ENCODE results near the gene ATP2A1. TPM values are rescaled to one million over a fixed set of nuclear protein-coding genes. Genes with fewer than 3 reads are reported as not detected.

Gene ATP2A1
- total and polyA plus RNA-seq, 2 of the 13 experiments (the other 11 are each of a cell fraction or from before 2014, with no cell fraction given): 3.2 to 12.5 TPM

DNA sequence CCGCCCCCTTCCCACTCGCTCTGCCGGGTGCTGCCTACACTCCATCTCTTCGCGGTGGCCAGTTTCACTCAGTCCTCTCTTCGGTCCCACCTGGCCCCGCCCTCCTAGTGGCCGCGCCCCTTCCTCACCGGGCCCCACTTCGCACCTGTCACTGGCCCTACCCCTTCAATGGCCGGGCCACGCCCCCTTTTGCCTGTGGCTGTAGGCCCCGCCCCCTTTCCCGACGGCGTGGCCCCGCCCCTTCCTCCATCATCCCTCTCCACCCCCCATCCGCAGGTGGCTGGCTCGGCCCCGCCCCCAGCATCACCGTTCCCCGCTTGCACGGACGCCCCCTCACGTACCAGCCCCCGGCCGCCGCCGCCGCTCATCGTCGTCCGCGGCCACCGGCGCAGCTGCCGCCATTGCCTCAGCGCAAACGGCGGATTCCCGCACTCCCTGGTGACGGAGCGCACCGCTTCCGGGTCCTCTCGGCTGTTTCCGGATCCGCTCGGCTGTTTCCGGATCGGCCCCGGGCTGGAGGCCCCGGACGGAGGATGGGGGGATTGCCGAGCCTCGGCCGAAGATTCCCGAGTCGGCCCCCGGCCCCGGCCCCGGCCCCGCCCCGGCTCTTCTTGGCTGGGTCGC, 46.6 kb downstream of the ATP2A1 start, which contains the start of gene RABEP2 (continued):
- TF ChIP-seq ZFYVE20 (CRISPR knock-in tag; IDR thresholded peaks at IDR 0.05; ENCODE audit: borderline replicate concordance, low read depth) (peak; percentile 84; the same call in 1 of the 2 replicates), FOXO1 (CRISPR knock-in tag; IDR thresholded peaks at IDR 0.05) (peak; percentile 64), ZNF747 (CRISPR knock-in tag; IDR thresholded peaks at IDR 0.05; ENCODE audit: borderline replicate concordance) (peak; percentile 39; the same call in 1 of the 2 replicates), HNRNPK (IDR thresholded peaks at IDR 0.05; ENCODE audit: low read depth, low read length, poor library complexity, severe bottlenecking) (peak; percentile 87), ETV6 (CRISPR knock-in tag; conservative IDR thresholded peaks at IDR 0.05) (no peak), THAP11 (CRISPR knock-in tag; IDR thresholded peaks at IDR 0.05) (peak; percentile 71)
- TF ChIP-seq, protein P1, sequence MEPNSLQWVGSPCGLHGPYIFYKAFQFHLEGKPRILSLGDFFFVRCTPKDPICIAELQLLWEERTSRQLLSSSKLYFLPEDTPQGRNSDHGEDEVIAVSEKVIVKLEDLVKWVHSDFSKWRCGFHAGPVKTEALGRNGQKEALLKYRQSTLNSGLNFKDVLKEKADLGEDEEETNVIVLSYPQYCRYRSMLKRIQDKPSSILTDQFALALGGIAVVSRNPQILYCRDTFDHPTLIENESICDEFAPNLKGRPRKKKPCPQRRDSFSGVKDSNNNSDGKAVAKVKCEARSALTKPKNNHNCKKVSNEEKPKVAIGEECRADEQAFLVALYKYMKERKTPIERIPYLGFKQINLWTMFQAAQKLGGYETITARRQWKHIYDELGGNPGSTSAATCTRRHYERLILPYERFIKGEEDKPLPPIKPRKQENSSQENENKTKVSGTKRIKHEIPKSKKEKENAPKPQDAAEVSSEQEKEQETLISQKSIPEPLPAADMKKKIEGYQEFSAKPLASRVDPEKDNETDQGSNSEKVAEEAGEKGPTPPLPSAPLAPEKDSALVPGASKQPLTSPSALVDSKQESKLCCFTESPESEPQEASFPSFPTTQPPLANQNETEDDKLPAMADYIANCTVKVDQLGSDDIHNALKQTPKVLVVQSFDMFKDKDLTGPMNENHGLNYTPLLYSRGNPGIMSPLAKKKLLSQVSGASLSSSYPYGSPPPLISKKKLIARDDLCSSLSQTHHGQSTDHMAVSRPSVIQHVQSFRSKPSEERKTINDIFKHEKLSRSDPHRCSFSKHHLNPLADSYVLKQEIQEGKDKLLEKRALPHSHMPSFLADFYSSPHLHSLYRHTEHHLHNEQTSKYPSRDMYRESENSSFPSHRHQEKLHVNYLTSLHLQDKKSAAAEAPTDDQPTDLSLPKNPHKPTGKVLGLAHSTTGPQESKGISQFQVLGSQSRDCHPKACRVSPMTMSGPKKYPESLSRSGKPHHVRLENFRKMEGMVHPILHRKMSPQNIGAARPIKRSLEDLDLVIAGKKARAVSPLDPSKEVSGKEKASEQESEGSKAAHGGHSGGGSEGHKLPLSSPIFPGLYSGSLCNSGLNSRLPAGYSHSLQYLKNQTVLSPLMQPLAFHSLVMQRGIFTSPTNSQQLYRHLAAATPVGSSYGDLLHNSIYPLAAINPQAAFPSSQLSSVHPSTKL (CRISPR knock-in tag; IDR thresholded peaks at IDR 0.05): no peak
- TF ChIP-seq, protein P2, sequence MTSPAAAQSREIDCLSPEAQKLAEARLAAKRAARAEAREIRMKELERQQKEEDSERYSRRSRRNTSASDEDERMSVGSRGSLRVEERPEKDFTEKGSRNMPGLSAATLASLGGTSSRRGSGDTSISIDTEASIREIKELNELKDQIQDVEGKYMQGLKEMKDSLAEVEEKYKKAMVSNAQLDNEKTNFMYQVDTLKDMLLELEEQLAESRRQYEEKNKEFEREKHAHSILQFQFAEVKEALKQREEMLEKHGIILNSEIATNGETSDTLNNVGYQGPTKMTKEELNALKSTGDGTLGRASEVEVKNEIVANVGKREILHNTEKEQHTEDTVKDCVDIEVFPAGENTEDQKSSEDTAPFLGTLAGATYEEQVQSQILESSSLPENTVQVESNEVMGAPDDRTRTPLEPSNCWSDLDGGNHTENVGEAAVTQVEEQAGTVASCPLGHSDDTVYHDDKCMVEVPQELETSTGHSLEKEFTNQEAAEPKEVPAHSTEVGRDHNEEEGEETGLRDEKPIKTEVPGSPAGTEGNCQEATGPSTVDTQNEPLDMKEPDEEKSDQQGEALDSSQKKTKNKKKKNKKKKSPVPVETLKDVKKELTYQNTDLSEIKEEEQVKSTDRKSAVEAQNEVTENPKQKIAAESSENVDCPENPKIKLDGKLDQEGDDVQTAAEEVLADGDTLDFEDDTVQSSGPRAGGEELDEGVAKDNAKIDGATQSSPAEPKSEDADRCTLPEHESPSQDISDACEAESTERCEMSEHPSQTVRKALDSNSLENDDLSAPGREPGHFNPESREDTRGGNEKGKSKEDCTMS (CRISPR knock-in tag; conservative IDR thresholded peaks at IDR 0.05): no peak
- TF ChIP-seq, protein P3, sequence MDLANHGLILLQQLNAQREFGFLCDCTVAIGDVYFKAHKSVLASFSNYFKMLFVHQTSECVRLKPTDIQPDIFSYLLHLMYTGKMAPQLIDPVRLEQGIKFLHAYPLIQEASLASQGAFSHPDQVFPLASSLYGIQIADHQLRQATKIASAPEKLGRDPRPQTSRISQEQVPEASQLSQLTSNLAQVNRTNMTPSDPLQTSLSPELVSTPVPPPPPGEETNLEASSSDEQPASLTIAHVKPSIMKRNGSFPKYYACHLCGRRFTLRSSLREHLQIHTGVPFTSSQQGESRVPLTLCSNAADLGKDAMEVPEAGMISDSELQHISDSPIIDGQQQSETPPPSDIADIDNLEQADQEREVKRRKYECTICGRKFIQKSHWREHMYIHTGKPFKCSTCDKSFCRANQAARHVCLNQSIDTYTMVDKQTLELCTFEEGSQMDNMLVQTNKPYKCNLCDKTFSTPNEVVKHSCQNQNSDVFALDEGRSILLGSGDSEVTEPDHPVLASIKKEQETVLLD (CRISPR knock-in tag; IDR thresholded peaks at IDR 0.05; ENCODE audit: low read depth): peak; percentile 99
- TF ChIP-seq, protein P4, sequence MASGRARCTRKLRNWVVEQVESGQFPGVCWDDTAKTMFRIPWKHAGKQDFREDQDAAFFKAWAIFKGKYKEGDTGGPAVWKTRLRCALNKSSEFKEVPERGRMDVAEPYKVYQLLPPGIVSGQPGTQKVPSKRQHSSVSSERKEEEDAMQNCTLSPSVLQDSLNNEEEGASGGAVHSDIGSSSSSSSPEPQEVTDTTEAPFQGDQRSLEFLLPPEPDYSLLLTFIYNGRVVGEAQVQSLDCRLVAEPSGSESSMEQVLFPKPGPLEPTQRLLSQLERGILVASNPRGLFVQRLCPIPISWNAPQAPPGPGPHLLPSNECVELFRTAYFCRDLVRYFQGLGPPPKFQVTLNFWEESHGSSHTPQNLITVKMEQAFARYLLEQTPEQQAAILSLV (CRISPR knock-in tag; IDR thresholded peaks at IDR 0.05; ENCODE audit: borderline replicate concordance): peak; percentile 63
- TF ChIP-seq, protein P5, sequence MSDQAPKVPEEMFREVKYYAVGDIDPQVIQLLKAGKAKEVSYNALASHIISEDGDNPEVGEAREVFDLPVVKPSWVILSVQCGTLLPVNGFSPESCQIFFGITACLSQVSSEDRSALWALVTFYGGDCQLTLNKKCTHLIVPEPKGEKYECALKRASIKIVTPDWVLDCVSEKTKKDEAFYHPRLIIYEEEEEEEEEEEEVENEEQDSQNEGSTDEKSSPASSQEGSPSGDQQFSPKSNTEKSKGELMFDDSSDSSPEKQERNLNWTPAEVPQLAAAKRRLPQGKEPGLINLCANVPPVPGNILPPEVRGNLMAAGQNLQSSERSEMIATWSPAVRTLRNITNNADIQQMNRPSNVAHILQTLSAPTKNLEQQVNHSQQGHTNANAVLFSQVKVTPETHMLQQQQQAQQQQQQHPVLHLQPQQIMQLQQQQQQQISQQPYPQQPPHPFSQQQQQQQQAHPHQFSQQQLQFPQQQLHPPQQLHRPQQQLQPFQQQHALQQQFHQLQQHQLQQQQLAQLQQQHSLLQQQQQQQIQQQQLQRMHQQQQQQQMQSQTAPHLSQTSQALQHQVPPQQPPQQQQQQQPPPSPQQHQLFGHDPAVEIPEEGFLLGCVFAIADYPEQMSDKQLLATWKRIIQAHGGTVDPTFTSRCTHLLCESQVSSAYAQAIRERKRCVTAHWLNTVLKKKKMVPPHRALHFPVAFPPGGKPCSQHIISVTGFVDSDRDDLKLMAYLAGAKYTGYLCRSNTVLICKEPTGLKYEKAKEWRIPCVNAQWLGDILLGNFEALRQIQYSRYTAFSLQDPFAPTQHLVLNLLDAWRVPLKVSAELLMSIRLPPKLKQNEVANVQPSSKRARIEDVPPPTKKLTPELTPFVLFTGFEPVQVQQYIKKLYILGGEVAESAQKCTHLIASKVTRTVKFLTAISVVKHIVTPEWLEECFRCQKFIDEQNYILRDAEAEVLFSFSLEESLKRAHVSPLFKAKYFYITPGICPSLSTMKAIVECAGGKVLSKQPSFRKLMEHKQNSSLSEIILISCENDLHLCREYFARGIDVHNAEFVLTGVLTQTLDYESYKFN (CRISPR knock-in tag; conservative IDR thresholded peaks at IDR 0.05): peak; percentile 39
- TF ChIP-seq, protein P6, sequence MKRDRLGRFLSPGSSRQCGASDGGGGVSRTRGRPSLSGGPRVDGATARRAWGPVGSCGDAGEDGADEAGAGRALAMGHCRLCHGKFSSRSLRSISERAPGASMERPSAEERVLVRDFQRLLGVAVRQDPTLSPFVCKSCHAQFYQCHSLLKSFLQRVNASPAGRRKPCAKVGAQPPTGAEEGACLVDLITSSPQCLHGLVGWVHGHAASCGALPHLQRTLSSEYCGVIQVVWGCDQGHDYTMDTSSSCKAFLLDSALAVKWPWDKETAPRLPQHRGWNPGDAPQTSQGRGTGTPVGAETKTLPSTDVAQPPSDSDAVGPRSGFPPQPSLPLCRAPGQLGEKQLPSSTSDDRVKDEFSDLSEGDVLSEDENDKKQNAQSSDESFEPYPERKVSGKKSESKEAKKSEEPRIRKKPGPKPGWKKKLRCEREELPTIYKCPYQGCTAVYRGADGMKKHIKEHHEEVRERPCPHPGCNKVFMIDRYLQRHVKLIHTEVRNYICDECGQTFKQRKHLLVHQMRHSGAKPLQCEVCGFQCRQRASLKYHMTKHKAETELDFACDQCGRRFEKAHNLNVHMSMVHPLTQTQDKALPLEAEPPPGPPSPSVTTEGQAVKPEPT (CRISPR knock-in tag; IDR thresholded peaks at IDR 0.05; ENCODE audit: low read depth): 0 out of 2 replicates have a peak, but pooled peaks have one; percentile 77

Data from HepG2 (cell line).